Measurements from ENCODE around the gene ECI2.

DNA sequence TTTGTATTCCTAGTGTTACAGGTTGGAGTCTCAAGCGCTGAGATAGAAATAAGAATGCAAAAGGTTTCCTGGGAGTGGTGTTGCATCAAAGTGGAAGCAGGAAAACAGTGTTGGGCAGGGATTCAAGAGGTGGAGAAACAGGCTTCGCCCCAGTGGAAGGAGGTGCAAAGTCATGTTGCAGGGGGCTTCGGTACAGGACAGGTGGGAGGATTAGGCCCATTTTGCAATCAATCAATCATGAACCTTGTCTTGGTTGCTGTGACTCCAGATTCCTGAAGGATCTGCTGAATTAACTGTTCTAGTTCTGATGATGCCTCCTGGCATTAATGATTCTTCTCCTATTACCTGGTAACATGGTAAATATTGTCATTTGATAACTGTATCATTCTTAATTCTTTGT is 34.1 kb downstream of the ECI2 start:
- TF ChIP-seq POLR2A (IDR thresholded peaks at IDR 0.05), result no peak
- TF ChIP-seq, protein P1, sequence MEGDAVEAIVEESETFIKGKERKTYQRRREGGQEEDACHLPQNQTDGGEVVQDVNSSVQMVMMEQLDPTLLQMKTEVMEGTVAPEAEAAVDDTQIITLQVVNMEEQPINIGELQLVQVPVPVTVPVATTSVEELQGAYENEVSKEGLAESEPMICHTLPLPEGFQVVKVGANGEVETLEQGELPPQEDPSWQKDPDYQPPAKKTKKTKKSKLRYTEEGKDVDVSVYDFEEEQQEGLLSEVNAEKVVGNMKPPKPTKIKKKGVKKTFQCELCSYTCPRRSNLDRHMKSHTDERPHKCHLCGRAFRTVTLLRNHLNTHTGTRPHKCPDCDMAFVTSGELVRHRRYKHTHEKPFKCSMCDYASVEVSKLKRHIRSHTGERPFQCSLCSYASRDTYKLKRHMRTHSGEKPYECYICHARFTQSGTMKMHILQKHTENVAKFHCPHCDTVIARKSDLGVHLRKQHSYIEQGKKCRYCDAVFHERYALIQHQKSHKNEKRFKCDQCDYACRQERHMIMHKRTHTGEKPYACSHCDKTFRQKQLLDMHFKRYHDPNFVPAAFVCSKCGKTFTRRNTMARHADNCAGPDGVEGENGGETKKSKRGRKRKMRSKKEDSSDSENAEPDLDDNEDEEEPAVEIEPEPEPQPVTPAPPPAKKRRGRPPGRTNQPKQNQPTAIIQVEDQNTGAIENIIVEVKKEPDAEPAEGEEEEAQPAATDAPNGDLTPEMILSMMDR (IDR thresholded peaks at IDR 0.05), result no peak

Measured in tibial nerve (tissue), 3 donors.